Neural cell (in vitro differentiated cells): Measurements from ENCODE around the gene TM9SF2. TPM values are rescaled to one million over a fixed set of nuclear protein-coding genes. Genes with fewer than 3 reads are reported as not detected.

Source experiments
- H2AFZ ChIP-seq: fragments of 200-600, 300-800 bp; sonication (generic), shearing (Covaris generic); 2 replicates; pipeline ENCODE4 v1.6.0; 2014; ENCODE audit warnings: low read depth, mild to moderate bottlenecking, antibody characterized with exemption, low read length, moderate library complexity
- H3F3A ChIP-seq: fragments of 200-600 bp; shearing (Covaris generic); 2 replicates; pipeline ENCODE4 v1.6.1; 2016; ENCODE audit warnings: mild to moderate bottlenecking, moderate library complexity, mixed read lengths, antibody characterized with exemption, low read length; ENCODE audit not compliant: insufficient read depth, poor library complexity, severe bottlenecking
- H3K27ac ChIP-seq: fragments of 200-600, 300-800 bp; sonication (generic), shearing (Covaris generic); 2 replicates; pipeline ENCODE4 v1.5.1; 2014; ENCODE audit warnings: mild to moderate bottlenecking, low read length, moderate library complexity
- H3K27me3 ChIP-seq: fragments of 300-800, 200-600 bp; sonication (generic), shearing (Covaris generic); 2 replicates; pipeline ENCODE4 v1.6.0; 2014; ENCODE audit warnings: mild to moderate bottlenecking, low read depth, low read length, moderate library complexity; ENCODE audit not compliant: insufficient read depth
- H3K36me3 ChIP-seq: fragments of 300-800, 200-600 bp; sonication (generic), shearing (Covaris generic); 2 replicates; pipeline ENCODE4 v1.5.1; 2014; ENCODE audit warnings: mild to moderate bottlenecking, antibody characterized with exemption, low read length, moderate library complexity; ENCODE audit not compliant: insufficient read depth
- H3K4me2 ChIP-seq: fragments of 300-800, 200-600 bp; sonication (generic), shearing (Covaris generic); 2 replicates; pipeline ENCODE4 v1.6.0; 2014; ENCODE audit warnings: mild to moderate bottlenecking, low read length
- H3K4me3 ChIP-seq: fragments of 300-800, 200-600 bp; sonication (generic), shearing (Covaris generic); 2 replicates; pipeline ENCODE4 v1.5.1; 2014; ENCODE audit warnings: mild to moderate bottlenecking, low read length, moderate library complexity
- H3K79me2 ChIP-seq: fragments of 200-600 bp; shearing (Covaris generic); replicated peaks from 2 replicates; pipeline ENCODE4 v1.6.0; 2014; ENCODE audit warnings: mild to moderate bottlenecking, low read length, moderate library complexity; ENCODE audit not compliant: insufficient read depth
- H3K9ac ChIP-seq: fragments of 300-800, 200-600 bp; sonication (generic), shearing (Covaris generic); 2 replicates; pipeline ENCODE4 v1.6.1; 2016; ENCODE audit warnings: mild to moderate bottlenecking, low read length, mixed read lengths
- H3K9me2 ChIP-seq: fragments of 200-600 bp; shearing (Covaris generic); 2 replicates; pipeline ENCODE4 v1.6.1; 2016; ENCODE audit warnings: mild to moderate bottlenecking, low read length, mixed read lengths; ENCODE audit not compliant: insufficient read depth
- H3K9me3 ChIP-seq: fragments of 200-600, 300-800 bp; sonication (generic), shearing (Covaris generic); 2 replicates; pipeline ENCODE4 v1.6.1; 2016; ENCODE audit warnings: mild to moderate bottlenecking, mixed run types, low read length, moderate library complexity, mixed read lengths
- H4K20me1 ChIP-seq: fragments of 200-600 bp; shearing (Covaris generic); 2 replicates; pipeline ENCODE4 v1.6.1; 2016; ENCODE audit warnings: mild to moderate bottlenecking, mixed run types; ENCODE audit not compliant: insufficient read depth
- EP300 ChIP-seq: fragments of 450-650 bp; conservative IDR thresholded peaks from 2 replicates; pipeline ENCODE4 v1.6.1; 2014; ENCODE audit warnings: antibody characterized with exemption, mild to moderate bottlenecking, moderate library complexity; ENCODE audit not compliant: poor library complexity, severe bottlenecking
- EZH2 ChIP-seq: fragments of 200-600, 300-800 bp; shearing (Covaris generic), sonication (generic); IDR thresholded peaks from 2 replicates; pipeline ENCODE4 v1.6.1; 2014; ENCODE audit warnings: antibody characterized with exemption, low read length, borderline replicate concordance, mild to moderate bottlenecking; ENCODE audit not compliant: insufficient read depth, poor library complexity, severe bottlenecking
- MXI1 ChIP-seq: fragments of 450-650 bp; conservative IDR thresholded peaks from 2 replicates; pipeline ENCODE4 v1.6.1; 2014; ENCODE audit warnings: antibody characterized with exemption, mild to moderate bottlenecking; ENCODE audit not compliant: poor library complexity, severe bottlenecking
- POLR2AphosphoS5 ChIP-seq: IDR thresholded peaks from 2 replicates; pipeline ENCODE4 v1.6.1; 2012
- RAD21 ChIP-seq: fragments of 450-650 bp; conservative IDR thresholded peaks from 2 replicates; pipeline ENCODE4 v1.6.1; 2014; ENCODE audit warnings: antibody characterized with exemption, mild to moderate bottlenecking, moderate library complexity
- SMC3 ChIP-seq: fragments of 450-650 bp; conservative IDR thresholded peaks from 2 replicates; pipeline ENCODE4 v1.6.1; 2014; ENCODE audit warnings: antibody characterized with exemption, mild to moderate bottlenecking, moderate library complexity; ENCODE audit not compliant: poor library complexity
- TAF1 ChIP-seq: IDR thresholded peaks from 2 replicates; pipeline ENCODE4 v1.6.1; 2012; ENCODE audit warnings: low read depth
- polyA plus RNA-seq: library from polyadenylated mRNA; depleted of rRNA; stranded (reverse); fragments of >200 nt; gene quantifications from 2 replicates; pipeline ENCODE4 v1.2.3, GENCODE V29; 2014
- TF ChIP-seq, protein P1 (sequence below): fragments of 450-650 bp; IDR thresholded peaks from 2 replicates; pipeline ENCODE4 v1.5.1; 2014; ENCODE audit warnings: antibody characterized with exemption, mild to moderate bottlenecking, moderate library complexity; ENCODE audit not compliant: poor library complexity, severe bottlenecking
- TF ChIP-seq, protein P2 (sequence below): IDR thresholded peaks from 2 replicates; pipeline ENCODE4 v1.6.1; 2012; ENCODE audit warnings: borderline replicate concordance

Gene TM9SF2
- polyA plus RNA-seq, 1 donor from 2014 or later, result 128 TPM

DNA sequence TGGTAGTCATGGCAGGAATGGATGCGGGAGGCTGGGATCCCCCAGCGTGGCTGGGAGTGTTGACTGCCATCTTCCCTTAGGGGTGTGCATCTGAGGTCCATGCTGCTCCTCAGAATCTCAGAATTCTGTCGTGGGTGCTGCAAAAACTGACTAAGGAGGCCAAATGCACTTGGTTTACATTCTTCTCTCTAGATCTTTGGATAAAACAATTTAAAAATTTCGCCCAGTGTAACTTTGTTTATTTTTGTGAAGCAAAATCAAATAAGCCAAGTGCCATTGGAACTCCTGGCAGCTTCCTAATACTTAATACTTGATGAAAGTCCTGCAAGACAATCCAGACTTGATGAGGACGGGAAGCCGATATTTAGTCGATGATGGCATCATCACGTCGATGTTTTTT, 27.8 kb upstream of the TM9SF2 start:
- no peaks in the 10 kb centered on the region for H3F3A ChIP-seq
- H3K4me3 ChIP-seq, result no peak overlapping the region
- no peaks in the 10 kb centered on the region for H3K9me2 ChIP-seq
- H3K36me3 ChIP-seq, result no peaks in the 10 kb centered on the region
- H3K27ac ChIP-seq, result no peak overlapping the region
- no peaks in the 10 kb centered on the region for H4K20me1 ChIP-seq
- H3K9ac ChIP-seq, result no peak overlapping the region
- H3K9me3 ChIP-seq, result no peaks in the 10 kb centered on the region
- H3K79me2 ChIP-seq, result no peaks in the 10 kb centered on the region
- no peak overlapping the region for H2AFZ ChIP-seq
- H3K27me3 ChIP-seq, result no peaks in the 10 kb centered on the region
- TF ChIP-seq POLR2AphosphoS5 (no peak), EP300 (no peak), RAD21 (no peak), TAF1 (no peak), SMC3 (no peak), EZH2 (no peak)
- TF ChIP-seq, protein P1, sequence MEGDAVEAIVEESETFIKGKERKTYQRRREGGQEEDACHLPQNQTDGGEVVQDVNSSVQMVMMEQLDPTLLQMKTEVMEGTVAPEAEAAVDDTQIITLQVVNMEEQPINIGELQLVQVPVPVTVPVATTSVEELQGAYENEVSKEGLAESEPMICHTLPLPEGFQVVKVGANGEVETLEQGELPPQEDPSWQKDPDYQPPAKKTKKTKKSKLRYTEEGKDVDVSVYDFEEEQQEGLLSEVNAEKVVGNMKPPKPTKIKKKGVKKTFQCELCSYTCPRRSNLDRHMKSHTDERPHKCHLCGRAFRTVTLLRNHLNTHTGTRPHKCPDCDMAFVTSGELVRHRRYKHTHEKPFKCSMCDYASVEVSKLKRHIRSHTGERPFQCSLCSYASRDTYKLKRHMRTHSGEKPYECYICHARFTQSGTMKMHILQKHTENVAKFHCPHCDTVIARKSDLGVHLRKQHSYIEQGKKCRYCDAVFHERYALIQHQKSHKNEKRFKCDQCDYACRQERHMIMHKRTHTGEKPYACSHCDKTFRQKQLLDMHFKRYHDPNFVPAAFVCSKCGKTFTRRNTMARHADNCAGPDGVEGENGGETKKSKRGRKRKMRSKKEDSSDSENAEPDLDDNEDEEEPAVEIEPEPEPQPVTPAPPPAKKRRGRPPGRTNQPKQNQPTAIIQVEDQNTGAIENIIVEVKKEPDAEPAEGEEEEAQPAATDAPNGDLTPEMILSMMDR, result no peak
- TF ChIP-seq, protein P2, sequence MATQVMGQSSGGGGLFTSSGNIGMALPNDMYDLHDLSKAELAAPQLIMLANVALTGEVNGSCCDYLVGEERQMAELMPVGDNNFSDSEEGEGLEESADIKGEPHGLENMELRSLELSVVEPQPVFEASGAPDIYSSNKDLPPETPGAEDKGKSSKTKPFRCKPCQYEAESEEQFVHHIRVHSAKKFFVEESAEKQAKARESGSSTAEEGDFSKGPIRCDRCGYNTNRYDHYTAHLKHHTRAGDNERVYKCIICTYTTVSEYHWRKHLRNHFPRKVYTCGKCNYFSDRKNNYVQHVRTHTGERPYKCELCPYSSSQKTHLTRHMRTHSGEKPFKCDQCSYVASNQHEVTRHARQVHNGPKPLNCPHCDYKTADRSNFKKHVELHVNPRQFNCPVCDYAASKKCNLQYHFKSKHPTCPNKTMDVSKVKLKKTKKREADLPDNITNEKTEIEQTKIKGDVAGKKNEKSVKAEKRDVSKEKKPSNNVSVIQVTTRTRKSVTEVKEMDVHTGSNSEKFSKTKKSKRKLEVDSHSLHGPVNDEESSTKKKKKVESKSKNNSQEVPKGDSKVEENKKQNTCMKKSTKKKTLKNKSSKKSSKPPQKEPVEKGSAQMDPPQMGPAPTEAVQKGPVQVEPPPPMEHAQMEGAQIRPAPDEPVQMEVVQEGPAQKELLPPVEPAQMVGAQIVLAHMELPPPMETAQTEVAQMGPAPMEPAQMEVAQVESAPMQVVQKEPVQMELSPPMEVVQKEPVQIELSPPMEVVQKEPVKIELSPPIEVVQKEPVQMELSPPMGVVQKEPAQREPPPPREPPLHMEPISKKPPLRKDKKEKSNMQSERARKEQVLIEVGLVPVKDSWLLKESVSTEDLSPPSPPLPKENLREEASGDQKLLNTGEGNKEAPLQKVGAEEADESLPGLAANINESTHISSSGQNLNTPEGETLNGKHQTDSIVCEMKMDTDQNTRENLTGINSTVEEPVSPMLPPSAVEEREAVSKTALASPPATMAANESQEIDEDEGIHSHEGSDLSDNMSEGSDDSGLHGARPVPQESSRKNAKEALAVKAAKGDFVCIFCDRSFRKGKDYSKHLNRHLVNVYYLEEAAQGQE, result no peak
- H3K4me2 ChIP-seq, result no peak overlapping the region

DNA sequence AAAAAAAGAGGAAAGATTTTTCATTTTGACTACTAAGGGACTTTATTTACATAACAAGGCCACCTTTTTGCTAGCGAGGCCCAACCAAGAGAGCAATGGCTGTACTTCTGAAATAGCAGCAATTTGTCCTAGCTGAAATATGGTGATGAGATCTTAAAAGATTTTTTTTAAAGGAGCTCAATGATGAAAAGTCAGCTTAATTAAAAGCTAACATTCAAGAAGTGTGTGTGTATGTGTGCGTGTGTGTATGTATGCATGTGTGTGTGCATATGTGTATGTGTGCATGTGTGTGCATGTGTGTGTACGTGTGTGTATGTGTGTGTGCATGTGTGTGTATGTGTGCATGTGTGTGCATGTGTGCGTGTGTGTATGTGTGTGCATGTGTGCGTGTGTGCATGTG, 24.6 kb upstream of the TM9SF2 start:
- no peaks in the 10 kb centered on the region for H4K20me1 ChIP-seq
- H3K4me3 ChIP-seq, result no peak overlapping the region
- no peak overlapping the region for H3K27ac ChIP-seq
- no peaks in the 10 kb centered on the region for H3K9me2 ChIP-seq
- H3K27me3 ChIP-seq, result no peaks in the 10 kb centered on the region
- H2AFZ ChIP-seq, result no peak overlapping the region
- no peaks in the 10 kb centered on the region for H3K36me3 ChIP-seq
- H3F3A ChIP-seq, result no peaks in the 10 kb centered on the region
- H3K4me2 ChIP-seq, result no peak overlapping the region
- TF ChIP-seq, protein P1, result no peak
- TF ChIP-seq EZH2 (no peak), EP300 (no peak), MXI1 (no peak), POLR2AphosphoS5 (no peak), RAD21 (no peak), SMC3 (no peak), TAF1 (no peak)
- TF ChIP-seq, protein P2, result no peak
- no peak overlapping the region for H3K9ac ChIP-seq
- no peaks in the 10 kb centered on the region for H3K9me3 ChIP-seq
- no peaks in the 10 kb centered on the region for H3K79me2 ChIP-seq
